GM18867 (cell line): Measurements from ENCODE around the gene PRKCE.

Experiments used
- ATAC-seq: cut with Tn5 transposase; IDR thresholded peaks from one replicate; pipeline ENCODE4 v1.9.1; 2021; ENCODE audit warnings: mild to moderate bottlenecking, moderate library complexity; ENCODE audit not compliant: unreplicated experiment

PRKCE gene

DNA sequence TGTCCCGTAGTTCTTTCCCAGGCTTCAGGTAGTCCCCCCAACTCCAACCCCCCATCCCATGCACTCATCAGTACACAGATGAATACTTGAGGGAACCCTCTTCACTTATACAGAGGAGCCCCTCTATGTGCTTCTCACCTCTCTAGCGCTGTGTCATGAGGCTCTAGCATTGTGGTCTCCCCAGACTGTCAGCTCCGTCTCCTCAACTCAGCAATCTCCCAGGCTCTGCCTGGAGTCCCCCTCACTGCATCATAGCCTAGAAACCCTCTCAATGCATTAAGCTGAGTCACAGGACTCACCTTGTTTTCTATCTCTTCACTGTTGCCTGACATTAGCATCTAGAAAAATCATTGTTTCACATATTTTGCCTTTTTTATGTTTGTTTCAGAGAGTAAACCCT, 20.2 kb upstream of the PRKCE start:
- ATAC-seq: no peak

DNA sequence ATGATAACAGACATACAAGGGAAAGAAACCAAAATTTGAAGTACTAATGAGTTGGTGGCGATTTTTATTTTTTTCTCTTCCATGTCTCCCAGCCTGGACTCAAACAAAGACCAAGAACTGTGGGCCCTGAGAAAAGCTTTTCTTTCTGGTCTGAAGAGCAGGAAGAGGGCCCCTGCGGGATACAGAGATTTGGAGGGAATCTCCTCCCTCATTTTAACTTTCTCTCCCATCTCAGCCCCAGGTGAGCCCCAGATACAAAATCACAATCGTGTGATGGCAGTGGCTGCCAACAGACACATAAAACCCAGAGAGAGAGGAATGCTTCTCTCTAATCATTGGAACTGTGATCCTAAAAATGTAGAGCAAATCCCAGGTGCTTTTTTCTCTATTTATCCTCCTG, 19.5 kb upstream of the PRKCE start:
- ATAC-seq: no peak

DNA sequence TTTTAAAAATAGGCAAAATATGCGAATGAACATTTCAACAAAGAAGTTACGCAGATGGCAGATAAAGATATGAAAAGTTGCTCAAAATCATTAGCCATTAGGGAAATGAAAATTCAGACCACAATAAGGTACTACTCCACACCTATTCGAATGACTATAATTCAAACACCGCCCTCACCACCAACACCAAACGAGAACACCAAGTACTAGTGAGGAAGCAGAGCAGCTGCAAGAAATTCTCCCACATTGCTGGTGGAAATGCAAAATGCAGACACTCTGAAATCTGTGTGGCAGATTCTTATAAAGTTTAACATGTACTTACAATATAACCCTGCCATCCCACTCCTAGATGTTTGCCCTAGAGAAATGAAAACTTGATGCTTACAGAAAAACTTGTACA, 17.3 kb upstream of the PRKCE start:
- ATAC-seq: no peak

DNA sequence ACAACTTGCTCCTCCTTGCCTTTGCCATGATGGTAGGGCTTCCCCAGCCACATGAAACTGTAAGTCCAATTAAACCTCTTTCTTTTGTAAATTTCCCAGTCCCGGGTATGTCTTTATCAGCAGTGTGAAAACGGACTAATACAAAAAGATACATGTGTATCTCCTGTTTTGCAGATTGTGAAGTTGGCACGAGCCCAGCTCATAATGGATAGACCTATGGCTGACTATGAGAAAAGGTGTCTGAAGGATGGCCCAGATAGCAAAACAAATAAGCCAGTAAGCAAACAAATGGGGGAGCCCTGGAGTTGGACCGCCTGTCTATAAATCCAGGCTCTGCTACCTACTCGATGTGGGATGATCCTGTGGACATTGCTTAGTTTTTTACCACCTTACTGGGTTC, 15.5 kb upstream of the PRKCE start:
- no peak for ATAC-seq

DNA sequence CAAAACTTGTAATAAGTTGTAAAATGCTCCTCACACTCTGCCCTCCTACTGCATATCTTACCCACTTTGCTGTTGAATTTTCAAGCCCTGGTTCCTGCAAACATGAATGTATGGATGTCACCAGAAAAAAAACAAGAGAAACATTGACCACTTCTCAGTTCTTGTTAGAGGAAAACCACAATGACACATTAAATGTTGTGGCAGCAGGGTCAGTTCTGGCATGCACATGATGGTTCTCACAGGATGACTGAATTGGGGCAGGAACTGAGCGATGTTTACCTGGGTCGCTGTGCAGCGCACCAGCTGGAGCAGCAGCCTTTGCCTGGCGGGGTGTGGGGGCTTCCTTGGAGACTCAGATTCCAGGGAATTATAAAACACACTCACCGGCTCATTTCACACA, 14.0 kb upstream of the PRKCE start:
- peak; percentile 56 for ATAC-seq

DNA sequence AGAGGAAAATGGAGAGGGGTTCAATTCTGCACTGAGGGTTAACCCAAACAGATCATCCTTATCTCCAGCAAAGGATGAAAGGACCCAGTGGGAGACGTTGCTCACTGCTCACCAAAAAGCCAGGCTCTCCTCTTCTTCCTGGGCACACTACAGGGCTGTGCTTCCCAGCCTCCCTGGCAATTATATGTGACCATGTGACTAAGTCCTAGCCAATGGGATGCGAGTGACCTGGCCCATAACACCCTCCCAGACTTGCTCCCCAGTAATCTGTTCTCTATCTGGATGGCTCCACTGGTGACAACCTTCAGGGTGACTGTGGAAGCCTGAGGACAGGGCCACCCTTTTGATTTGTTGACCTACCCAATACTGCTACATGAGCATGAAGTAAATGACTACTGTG, 10.9 kb upstream of the PRKCE start:
- ATAC-seq: no peak

DNA sequence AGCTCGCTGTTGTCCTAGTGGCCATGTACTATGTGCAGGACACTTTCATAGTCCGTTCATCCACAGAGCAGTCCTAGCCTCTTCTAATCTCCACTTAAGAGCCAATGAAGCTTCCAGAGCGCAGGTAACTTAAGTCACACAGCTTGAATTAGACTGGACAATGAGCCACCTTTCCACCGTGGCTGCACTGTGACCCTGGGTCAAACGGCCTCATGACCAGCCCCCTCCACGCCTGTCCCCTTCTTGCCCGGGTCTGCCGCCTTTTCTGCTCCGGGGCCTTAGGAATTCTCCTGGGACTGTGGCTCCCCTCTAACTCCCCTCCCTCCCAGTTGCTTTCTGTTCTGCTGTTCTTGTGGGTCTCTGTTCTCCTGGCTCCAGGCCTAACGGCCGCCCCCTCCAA, 8.4 kb upstream of the PRKCE start:
- peak; percentile 12 for ATAC-seq

DNA sequence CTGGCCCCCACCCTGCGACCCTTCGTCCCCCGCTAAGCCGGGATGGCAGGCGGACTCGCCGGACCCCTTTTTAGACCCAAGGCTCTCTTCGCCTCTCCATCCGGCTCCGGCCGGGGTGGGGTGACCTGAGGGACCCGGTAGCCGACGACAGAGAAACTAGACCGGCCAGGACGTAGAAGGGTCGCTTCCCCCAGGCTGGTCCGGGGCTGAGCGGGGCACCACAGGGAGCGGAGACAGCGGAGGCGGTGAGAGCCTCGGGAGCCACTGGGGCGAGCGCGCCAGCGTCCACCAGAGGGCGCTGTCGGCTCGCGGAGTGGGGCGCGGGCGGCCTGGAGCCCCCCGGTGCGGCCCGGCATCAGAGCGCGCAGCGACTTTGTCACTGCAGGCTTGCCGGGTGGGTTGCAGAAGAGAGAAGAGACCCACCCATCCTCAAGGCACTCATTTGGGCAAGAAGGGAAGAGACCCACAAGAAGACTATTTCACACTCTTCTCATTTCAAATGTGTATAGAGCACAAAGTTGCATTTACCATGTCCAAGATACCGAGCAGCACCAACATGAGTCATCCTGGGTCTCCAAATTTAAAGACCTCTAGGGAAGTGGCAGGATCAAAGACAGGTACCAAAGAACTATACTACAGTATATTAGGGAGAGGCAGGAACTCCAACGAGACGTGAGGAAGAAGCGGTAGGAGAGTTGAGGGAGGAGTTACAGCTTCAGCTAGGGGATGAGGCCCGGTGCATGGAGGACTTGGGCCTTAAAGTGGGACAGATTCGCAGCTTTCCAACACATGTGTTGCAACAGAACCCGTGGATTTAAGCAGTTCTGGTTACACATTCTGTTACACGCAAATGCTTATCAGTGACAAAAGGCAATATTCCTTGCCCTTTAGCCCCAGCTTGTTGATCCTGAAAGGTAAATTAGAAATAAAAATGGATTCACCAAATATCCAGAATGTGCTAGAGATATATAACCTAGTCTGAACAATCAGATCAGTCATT, 7.6 kb upstream of the PRKCE start:
- peak; percentile 89 for ATAC-seq

DNA sequence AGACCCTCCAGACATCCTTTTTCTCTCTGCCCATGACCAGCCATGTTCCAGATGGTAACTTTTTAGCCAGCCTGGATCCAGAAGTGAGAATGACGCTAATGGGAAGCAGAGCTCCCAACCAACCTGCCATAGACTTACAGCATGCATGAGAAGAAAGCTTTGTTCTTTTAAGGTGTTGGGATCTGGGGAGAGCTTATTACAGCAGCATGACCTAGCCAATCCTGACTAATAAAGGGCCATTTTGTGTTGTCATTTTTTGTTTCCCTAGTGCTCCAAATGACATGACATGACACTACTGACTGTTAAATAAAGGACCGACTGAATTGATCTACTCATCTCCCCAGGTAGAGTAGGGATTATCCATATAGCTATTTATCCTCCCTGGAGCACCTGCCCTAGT, 5.2 kb upstream of the PRKCE start:
- ATAC-seq: no peak

DNA sequence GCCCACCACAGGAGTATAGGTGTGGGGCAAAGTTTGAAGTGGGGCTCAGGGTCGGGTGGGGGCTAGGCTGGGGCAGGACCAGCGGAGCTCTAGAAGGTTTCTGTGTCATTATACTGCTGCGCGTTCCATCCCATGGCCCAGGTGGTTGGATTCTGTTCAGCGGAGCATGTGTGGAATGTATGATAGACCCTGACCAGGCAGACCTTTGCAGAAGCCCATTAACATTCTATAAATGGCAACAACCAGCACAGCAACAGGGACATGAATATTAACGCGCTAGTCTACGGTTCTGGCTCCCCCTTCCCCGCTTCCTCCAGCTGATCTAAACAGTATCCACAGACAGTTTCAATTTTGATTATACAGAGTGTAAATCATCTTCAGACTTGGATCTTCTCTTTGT, 4.1 kb upstream of the PRKCE start:
- no peak for ATAC-seq

DNA sequence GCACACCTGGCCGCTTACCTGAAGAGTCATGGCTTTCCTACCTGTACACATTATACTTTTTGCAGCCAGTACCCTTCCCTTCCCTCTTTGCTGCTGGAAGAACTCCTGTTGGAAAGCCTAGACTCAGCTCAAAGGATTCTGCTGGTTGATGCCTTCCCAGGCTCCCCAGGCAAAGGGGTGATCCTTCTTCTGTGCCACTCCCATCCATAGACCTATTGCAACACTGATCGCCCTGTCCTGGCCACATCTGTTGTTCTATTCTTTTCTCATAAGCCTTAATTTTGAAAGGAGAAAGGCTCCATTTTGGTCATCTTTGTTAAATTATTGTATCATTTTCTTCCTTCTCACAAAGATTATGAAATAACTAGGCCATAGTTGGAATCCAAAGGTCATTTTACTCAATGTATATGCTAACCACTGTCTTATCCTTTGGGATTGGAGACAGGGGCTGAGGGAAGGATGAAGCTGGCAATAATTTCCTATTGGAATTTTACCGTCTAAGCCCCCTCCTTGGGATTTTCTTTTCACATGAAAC, 3.4 kb upstream of the PRKCE start:
- ATAC-seq: no peak

DNA sequence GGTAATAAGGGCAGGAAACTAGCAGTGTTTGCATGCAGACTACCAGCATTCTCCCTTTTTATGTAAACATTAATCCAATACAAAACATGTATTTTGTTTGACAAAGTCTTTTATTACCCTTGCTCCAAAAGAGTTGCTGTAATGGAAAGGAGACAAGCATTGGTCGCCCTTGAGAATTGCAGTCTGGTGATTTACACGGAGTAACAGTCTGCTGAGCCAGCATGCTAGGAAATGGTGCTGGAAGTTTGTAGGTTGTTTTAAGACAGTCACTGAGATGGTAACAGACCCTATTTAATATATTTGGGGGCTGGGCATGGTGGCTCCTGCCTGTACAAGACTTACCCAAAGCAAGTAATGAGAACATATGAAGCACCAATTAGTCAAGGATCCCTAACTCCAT, 2.8 kb upstream of the PRKCE start:
- no peak for ATAC-seq

DNA sequence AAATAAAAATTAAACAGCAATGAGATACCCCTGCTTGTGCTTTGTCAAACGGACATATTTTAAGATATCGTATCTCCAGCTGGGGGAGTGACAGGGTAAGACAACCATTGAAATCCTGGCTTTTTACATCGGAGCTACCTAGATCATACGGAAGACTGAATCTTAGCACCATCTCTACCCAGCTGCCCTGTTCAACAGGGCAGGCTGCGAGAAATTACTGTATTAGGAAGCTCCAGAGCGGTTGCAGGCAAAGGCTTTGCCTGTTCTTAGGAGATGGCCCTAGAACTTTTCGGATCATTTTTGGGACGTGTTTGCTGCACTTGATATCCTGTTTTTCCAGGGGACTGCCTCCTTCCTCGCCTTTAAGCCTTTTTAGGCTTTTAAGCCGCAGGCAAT, 2.0 kb upstream of the PRKCE start:
- no peak for ATAC-seq

DNA sequence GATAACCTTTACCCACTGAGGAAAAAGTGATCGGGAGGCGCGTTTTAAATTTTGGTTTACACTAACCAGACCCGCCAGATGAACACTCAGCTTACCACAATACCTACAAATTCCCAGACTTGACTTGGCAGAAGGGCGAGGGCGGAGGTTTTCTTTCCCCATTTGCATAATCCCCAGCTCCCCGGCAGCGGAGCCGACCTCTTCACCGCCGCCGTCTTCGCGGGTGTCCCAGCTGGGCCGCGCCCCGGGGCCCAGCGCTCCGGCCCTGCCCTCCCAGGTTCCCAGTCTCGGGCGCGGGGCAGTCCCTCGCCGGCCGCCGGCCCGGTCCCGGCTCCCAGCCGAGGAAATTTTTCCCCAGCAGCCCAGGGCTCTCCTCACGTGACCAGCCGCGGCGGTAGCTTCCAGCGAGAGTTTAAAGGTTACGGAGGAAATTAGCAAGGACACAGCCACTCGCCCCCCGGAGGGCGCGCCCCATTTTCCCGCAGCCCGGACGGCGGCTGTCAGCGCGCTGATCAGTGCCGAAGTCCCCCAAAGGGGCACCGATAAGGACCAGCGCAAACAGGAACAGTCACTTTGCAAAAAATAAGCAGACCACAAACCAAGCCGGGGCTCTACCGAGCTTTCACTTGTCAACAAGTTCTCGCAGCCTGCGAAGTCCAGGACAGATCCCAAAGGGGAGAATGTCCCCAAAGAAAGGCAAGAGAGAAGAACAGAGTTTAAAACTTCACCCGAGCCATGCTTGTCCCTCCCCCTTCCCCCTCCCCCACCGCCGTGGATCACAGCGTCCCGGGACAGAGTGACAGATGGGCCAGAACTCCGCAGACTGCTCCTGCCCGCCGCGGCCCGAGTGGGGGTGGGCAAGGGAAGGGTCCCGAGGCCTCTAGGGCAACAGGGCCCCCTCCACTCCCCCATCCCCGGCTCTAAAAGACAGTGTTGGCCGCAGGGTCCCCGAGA, 1.3 kb upstream of the PRKCE start:
- ATAC-seq: peak; percentile 20

DNA sequence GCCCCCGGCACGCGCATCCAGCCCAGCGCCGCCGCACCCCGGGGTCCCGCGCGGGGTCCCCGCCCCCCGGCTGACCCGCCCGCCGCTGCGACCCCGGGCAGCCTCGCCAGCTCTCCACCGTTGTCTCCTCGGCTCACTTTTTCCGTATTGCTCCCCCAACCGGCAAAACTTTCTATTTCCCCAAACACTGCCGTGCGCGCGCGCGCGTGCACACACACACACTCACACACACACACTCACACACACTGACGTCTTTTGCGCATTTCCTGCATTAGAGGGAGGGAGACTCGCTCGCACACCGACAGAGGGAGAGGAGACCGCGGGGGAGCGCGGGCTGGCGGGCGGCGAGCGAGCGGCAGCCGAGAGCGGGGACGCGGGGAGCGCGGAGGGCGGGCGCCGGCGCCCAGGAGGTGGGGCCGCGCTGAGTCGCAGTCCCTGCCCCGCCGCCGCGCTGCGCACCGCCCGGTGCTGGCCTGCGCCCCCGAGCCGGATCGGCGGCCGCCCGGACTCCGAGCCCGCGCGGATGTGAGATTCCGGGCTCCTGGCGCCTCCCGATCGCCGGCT, 542 bp upstream of the PRKCE start:
- peak; percentile 84 for ATAC-seq

DNA sequence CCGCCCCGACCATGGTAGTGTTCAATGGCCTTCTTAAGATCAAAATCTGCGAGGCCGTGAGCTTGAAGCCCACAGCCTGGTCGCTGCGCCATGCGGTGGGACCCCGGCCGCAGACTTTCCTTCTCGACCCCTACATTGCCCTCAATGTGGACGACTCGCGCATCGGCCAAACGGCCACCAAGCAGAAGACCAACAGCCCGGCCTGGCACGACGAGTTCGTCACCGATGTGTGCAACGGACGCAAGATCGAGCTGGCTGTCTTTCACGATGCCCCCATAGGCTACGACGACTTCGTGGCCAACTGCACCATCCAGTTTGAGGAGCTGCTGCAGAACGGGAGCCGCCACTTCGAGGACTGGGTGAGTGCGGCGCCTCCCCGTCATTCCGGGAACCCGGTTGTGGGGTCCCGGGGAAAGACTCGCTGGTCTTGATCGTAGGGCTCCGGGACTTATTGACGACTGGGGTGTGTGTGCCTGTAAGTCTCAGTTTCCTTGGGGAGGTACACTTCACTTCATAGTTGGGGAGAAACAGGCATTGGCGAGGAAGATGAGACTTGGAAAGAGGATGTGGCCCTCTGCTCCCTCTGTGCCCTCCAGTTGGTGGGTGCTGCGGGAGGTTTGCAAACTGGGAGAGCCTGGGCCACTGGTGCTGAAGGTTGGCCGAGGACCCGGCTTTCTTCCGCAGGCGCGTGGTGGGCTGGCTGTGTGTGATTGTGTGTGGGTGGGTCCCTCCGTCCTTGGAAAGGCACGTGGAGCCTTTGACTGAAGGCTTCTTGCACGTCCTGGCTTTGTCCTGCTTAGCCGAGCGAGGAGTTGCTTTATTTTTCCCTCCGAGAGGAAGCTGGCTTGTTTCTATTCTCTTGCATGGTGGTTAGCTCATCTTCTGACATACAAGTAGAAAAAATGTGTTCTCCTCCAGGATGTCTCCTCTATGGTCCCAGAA, 886 bp downstream of the PRKCE start:
- no peak for ATAC-seq

DNA sequence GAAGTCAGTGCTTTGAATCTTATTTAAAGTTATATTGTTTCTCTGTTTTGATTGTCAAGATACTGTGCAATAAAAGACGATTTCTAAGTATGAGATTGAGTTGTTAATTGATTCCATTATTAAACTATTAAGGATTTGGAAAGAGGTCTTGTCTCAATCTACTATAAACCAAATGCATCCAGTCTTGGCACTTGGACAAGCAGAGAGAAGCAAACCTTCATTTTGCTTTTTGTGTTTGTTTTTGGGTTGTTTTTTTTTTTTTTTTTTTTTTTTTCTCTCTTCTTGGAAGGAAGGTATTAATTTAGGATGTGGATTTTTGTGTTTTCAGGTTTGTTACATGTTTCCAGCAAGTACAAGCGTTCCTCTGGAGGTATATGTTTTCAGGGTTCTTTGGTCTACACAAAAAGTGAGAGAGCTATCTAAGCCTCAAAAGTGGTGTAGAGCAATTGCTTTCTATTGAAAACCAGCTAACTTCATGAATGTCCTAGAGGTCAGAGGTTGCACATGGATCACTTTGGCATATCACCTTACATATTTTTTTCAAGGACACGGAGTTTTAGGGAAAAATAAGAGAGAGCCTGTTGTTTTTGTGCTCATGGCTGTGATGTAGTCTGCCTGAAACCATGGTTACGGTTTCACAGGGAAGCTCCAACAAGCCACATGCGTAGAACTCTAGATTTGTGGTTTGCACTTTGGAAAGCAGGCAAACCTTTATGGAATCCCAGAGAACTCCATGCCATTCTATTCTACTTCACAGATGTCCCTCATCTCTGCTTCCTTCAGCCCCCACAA, 1.8 kb downstream of the PRKCE start:
- no peak for ATAC-seq

DNA sequence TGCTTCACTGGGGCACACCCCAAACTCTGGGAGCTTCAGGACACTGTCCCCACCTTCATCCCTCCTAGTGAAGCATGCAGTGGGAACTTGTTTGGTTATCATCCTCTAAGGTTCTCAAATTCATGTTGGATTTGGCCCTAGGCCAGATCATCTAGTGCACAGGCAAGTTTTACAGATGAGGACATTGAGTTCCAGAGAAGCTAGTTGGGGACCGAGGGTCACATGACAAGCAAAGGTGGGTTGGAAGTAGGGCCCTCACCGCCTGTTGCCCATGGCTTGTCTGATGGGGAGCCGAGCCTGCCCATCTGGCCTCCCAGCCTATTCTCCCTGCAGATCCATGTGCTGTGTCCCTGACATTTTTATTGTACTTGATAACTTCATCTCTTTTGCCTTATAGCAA, 2.8 kb downstream of the PRKCE start:
- no peak for ATAC-seq

DNA sequence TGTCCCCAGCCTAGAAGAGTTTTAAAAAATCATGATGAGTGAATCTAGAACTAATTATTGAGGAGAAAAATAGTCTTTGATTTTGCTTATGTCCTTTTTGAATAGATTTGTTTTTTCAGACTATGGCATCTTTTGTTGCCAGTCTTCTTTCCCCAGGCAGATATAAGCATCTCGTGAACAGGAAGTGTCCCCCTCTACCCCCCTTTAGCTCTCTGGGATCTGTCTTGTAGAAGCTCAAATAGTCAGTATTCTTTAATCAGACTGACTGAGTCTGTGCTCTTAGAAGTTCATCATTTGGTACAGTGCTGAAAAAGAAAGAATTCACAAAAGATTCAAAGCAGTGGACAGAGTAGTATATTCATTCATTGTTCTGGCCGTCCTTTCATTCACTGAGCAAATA, 10.4 kb downstream of the PRKCE start:
- ATAC-seq: no peak
